Measurements from ENCODE around the gene GPR137.
"Not testable (repeated sequence)": the region's sequence is repeated elsewhere in the genome, so short reads cannot be mapped to it uniquely, and the experiment has no call there.

The GPR137 gene

GRCh38 chr11:64284962-64285884, at the start of gene GPR137:
GPR137 (plus strand) TSS chr11:64285848; CDS start chr11:64286525, 677 bp downstream.
- DNase-seq (ENCODE audit: low read depth): peak; percentile 63

GRCh38 chr11:64237484-64237951, 48.1 kb upstream of the GPR137 start:
- no peak for DNase-seq (ENCODE audit: low read depth)

GRCh38 chr11:64238076-64238475, 47.6 kb upstream of the GPR137 start:
- no peak for DNase-seq (ENCODE audit: low read depth)

- no peak for DNase-seq (ENCODE audit: low read depth)
Observed at GRCh38 chr11:64238999-64239398, 46.6 kb upstream of the GPR137 start.

GRCh38 chr11:64239662-64240434, 45.8 kb upstream of the GPR137 start:
- DNase-seq (ENCODE audit: low read depth): no peak

- DNase-seq (ENCODE audit: low read depth): peak; percentile 97
Observed at GRCh38 chr11:64240435-64241240, 45.0 kb upstream of the GPR137 start, which contains the start of gene FKBP2. FKBP2 (plus strand) TSS chr11:64241095; CDS start chr11:64242388, 1,293 bp downstream.

GRCh38 chr11:64241241-64241490, 44.5 kb upstream of the GPR137 start:
- DNase-seq (ENCODE audit: low read depth): peak; percentile 99

- DNase-seq (ENCODE audit: low read depth): peak; percentile 42
Observed at GRCh38 chr11:64241491-64242374, 43.9 kb upstream of the GPR137 start.

GRCh38 chr11:64243236-64243854, 42.3 kb upstream of the GPR137 start:
- DNase-seq (ENCODE audit: low read depth): no peak

- DNase-seq (ENCODE audit: low read depth): no peak
Observed at GRCh38 chr11:64244107-64244506, 41.5 kb upstream of the GPR137 start.

- no peak for DNase-seq (ENCODE audit: low read depth)
Observed at GRCh38 chr11:64244966-64245365, 40.7 kb upstream of the GPR137 start.

- DNase-seq (ENCODE audit: low read depth): no peak
Observed at GRCh38 chr11:64245401-64245796, 40.2 kb upstream of the GPR137 start.

- DNase-seq (ENCODE audit: low read depth): peak; percentile 91
Observed at GRCh38 chr11:64245797-64246620, 39.6 kb upstream of the GPR137 start.

- not testable (repeated sequence) for DNase-seq (ENCODE audit: low read depth)
Observed at GRCh38 chr11:64246621-64246870, 39.1 kb upstream of the GPR137 start.

- DNase-seq (ENCODE audit: low read depth): peak; percentile 88
Observed at GRCh38 chr11:64246871-64247728, 38.5 kb upstream of the GPR137 start, which contains the start of gene PPP1R14B. PPP1R14B (minus strand) TSS chr11:64246943; CDS start chr11:64246673, 270 bp downstream.

- no peak for DNase-seq (ENCODE audit: low read depth)
Observed at GRCh38 chr11:64247729-64248531, 37.7 kb upstream of the GPR137 start.

- no peak for DNase-seq (ENCODE audit: low read depth)
Observed at GRCh38 chr11:64248578-64248977, 37.1 kb upstream of the GPR137 start.

- no peak for DNase-seq (ENCODE audit: low read depth)
Observed at GRCh38 chr11:64249038-64249437, 36.6 kb upstream of the GPR137 start.

Data from iris pigment epithelial cell (primary cell).